Peyer's patch (tissue), 4 donors: ENCODE results near the gene ASB6. TPM values are rescaled to one million over a fixed set of nuclear protein-coding genes. Genes with fewer than 3 reads are reported as not detected.

Source experiments
- DNase-seq, 3 donors: peaks; one replicate each; pipeline ENCODE4 v3.0.0-alpha.2; 2017 to 2019
- H3K27ac ChIP-seq, 4 donors: fragments of 200-600 bp; sonication (generic); one replicate each; pipeline ENCODE4 v1.5.1; 2016 to 2019
- H3K27me3 ChIP-seq, 2 donors: fragments of 200-600 bp; sonication (generic); one replicate each; pipeline ENCODE4 v1.5.1; 2019
- H3K36me3 ChIP-seq, 3 donors: fragments of 200-600 bp; sonication (generic); one replicate each; pipeline ENCODE4 v1.5.1; 2016 to 2019
- H3K4me1 ChIP-seq, 4 donors: fragments of 200-600 bp; sonication (generic); one replicate each; pipeline ENCODE4 v1.5.1; 2016 to 2019
- H3K4me3 ChIP-seq, 4 donors: fragments of 200-600 bp; sonication (generic); 1 replicate in 3 of 4; 2 replicates in 1 of 4; pipeline ENCODE4 v1.5.1; 2016 to 2019; ENCODE audit warnings: mild to moderate bottlenecking in 1 of 4
- H3K9me3 ChIP-seq, 4 donors: fragments of 200-600 bp; sonication (generic); one replicate each; pipeline ENCODE4 v1.5.1; 2016 to 2019; ENCODE audit warnings: mild to moderate bottlenecking in 1 of 4
- CTCF ChIP-seq, 6 experiments: fragments of 450-650 bp in 4 of 6; fragments of 200-600 bp in 2 of 6; sonication (generic) in 1 of 6; IDR thresholded peaks; one replicate each; pipeline ENCODE4 v1.5.1; 2017 to 2019; ENCODE audit warnings: antibody characterized with exemption in 6 of 6, mild to moderate bottlenecking in 3 of 6, moderate library complexity in 1 of 6
- POLR2A ChIP-seq, 2 donors: fragments of 450-650 bp; IDR thresholded peaks; one replicate each; pipeline ENCODE4 v1.5.1; 2017; ENCODE audit warnings: antibody characterized with exemption in 2 of 2, mild to moderate bottlenecking in 2 of 2, moderate library complexity in 2 of 2
- total RNA-seq, 4 donors: library from RNA; depleted of rRNA; stranded (reverse); fragments of >200 nt; gene quantifications; one replicate each; pipeline ENCODE4 v1.1.0, GENCODE V29; 2016

The ASB6 gene
- total RNA-seq, 4 donors from 2014 or later: 19.8 to 26.8 (median 23.0) TPM

GRCh38 chr9:129653823-129654553 is 12.0 kb upstream of the ASB6 start:
- H3K36me3 ChIP-seq: no peaks in the 10 kb centered on the region
- H3K4me3 ChIP-seq: peak overlapping the region in 1 of 4 donors; percentile 12
- no peaks in the 10 kb centered on the region for H3K9me3 ChIP-seq
- DNase-seq: no peak
- TF ChIP-seq POLR2A (IDR thresholded peaks at IDR 0.05): no peak
- peaks cover 0 to 4% (median 0%) of the 10 kb centered on the region in 4 donors for H3K4me1 ChIP-seq
- no peak overlapping the region for H3K27ac ChIP-seq
- no peaks in the 10 kb centered on the region for H3K27me3 ChIP-seq

GRCh38 chr9:129650680-129651235 is 8.8 kb upstream of the ASB6 start:
- Histone ChIP-seq H3K4me3 (no peak overlapping the region), H3K27ac (no peak overlapping the region), H3K4me1 (peaks cover 0 to 4% (median 0%) of the 10 kb centered on the region in 4 donors), H3K36me3 (no peaks in the 10 kb centered on the region), H3K27me3 (no peaks in the 10 kb centered on the region), H3K9me3 (no peaks in the 10 kb centered on the region)
- no peak for DNase-seq
- TF ChIP-seq POLR2A (IDR thresholded peaks at IDR 0.05) (no peak), CTCF (IDR thresholded peaks at IDR 0.05) (no peak)

GRCh38 chr9:129649726-129650679 is 8.1 kb upstream of the ASB6 start:
- Histone ChIP-seq H3K27ac (no peak overlapping the region), H3K4me3 (no peak overlapping the region), H3K36me3 (no peaks in the 10 kb centered on the region), H3K27me3 (no peaks in the 10 kb centered on the region), H3K4me1 (peaks cover 0 to 4% (median 0%) of the 10 kb centered on the region in 4 donors), H3K9me3 (no peaks in the 10 kb centered on the region)
- TF ChIP-seq CTCF (IDR thresholded peaks at IDR 0.05): no peak
- TF ChIP-seq POLR2A (IDR thresholded peaks at IDR 0.05): no peak
- no peak for DNase-seq

GRCh38 chr9:129648764-129649115 is 6.8 kb upstream of the ASB6 start:
- no peak for DNase-seq
- H3K9me3 ChIP-seq: no peaks in the 10 kb centered on the region

GRCh38 chr9:129648092-129648763 is 6.3 kb upstream of the ASB6 start:
- Histone ChIP-seq H3K36me3 (no peaks in the 10 kb centered on the region), H3K4me3 (no peak overlapping the region), H3K4me1 (no peaks in the 10 kb centered on the region), H3K27ac (no peak overlapping the region), H3K27me3 (no peaks in the 10 kb centered on the region), H3K9me3 (no peaks in the 10 kb centered on the region)
- DNase-seq: no peak
- TF ChIP-seq CTCF (IDR thresholded peaks at IDR 0.05) (no peak), POLR2A (IDR thresholded peaks at IDR 0.05) (no peak)

More at GRCh38 chr9:129648764-129649115, 6.8 kb upstream of the ASB6 start:
- Histone ChIP-seq H3K36me3 (no peaks in the 10 kb centered on the region), H3K27ac (no peak overlapping the region), H3K4me3 (no peak overlapping the region), H3K4me1 (no peaks in the 10 kb centered on the region), H3K27me3 (no peaks in the 10 kb centered on the region)
- TF ChIP-seq CTCF (IDR thresholded peaks at IDR 0.05) (no peak), POLR2A (IDR thresholded peaks at IDR 0.05) (no peak)
